GM12874 (cell line): ENCODE data around the gene SLC9A3.

Source experiments
- TF ChIP-seq, protein P1 (sequence below): IDR thresholded peaks from 2 replicates; pipeline ENCODE4 v1.5.1; 2011; ENCODE audit warnings: low read depth, mild to moderate bottlenecking, control low read depth, low read length, moderate library complexity; ENCODE audit not compliant: insufficient read depth

SLC9A3 gene

GRCh38 chr5:485113-485945, 38.9 kb downstream of the SLC9A3 start:
- TF ChIP-seq, protein P1, sequence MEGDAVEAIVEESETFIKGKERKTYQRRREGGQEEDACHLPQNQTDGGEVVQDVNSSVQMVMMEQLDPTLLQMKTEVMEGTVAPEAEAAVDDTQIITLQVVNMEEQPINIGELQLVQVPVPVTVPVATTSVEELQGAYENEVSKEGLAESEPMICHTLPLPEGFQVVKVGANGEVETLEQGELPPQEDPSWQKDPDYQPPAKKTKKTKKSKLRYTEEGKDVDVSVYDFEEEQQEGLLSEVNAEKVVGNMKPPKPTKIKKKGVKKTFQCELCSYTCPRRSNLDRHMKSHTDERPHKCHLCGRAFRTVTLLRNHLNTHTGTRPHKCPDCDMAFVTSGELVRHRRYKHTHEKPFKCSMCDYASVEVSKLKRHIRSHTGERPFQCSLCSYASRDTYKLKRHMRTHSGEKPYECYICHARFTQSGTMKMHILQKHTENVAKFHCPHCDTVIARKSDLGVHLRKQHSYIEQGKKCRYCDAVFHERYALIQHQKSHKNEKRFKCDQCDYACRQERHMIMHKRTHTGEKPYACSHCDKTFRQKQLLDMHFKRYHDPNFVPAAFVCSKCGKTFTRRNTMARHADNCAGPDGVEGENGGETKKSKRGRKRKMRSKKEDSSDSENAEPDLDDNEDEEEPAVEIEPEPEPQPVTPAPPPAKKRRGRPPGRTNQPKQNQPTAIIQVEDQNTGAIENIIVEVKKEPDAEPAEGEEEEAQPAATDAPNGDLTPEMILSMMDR, result no peak

- TF ChIP-seq, protein P1, result no peak
Measured at GRCh38 chr5:484556-484955, 39.7 kb downstream of the SLC9A3 start.

GRCh38 chr5:483434-484140, 40.7 kb downstream of the SLC9A3 start:
- TF ChIP-seq, protein P1, result no peak

GRCh38 chr5:483011-483410, 41.2 kb downstream of the SLC9A3 start:
- TF ChIP-seq, protein P1, result no peak

DNA sequence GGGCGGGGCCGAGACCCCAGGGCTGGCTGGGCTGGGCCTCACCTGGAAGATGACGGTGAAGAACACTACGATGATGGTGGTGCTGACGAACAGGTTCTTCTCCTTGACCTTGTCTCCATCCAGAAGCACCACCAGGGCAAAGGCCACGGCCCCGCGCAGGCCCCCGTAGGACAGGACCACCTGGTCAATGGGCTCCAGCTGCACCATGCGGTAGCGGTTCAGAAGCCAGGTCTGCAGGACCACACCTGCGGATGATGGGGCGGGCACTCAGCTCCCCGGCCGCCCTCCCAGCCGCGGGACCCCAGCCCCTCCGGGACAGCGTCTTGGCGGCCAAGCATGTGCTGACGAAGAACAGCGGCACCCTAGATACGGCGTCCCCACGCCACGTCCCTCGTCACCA, 41.7 kb downstream of the SLC9A3 start:
- TF ChIP-seq, protein P1, result no peak

GRCh38 chr5:482021-482420, 42.2 kb downstream of the SLC9A3 start:
- TF ChIP-seq, protein P1, result no peak

GRCh38 chr5:481347-481746, 42.9 kb downstream of the SLC9A3 start:
- TF ChIP-seq, protein P1, result no peak
